Astrocyte (in vitro differentiated cells and primary cell): ENCODE measurements around the gene CD99. TPM values are rescaled to one million over a fixed set of nuclear protein-coding genes. Genes with fewer than 3 reads are reported as not detected.

Experiments used
- DNase-seq: peaks from one replicate; pipeline ENCODE4 v3.0.0-alpha.2; 2010; ENCODE audit warnings: low read depth
- FAIRE-seq: peaks from 2 replicates; lab custom pipeline; 2011; peaks lifted over from hg19 to GRCh38; lab: Jason Lieb, UNC
- H2AFZ ChIP-seq: 2 replicates; pipeline ENCODE4 v1.6.0; 2012; ENCODE audit warnings: low read depth, low read length, inconsistent platforms
- H3K27ac ChIP-seq: 2 replicates; pipeline ENCODE4 v1.5.1; 2011; ENCODE audit warnings: low read depth, low read length, inconsistent platforms
- H3K27me3 ChIP-seq: 2 replicates; pipeline ENCODE4 v1.6.0; 2011; ENCODE audit warnings: low read length, inconsistent platforms; ENCODE audit not compliant: insufficient read depth
- H3K36me3 ChIP-seq: 2 replicates; pipeline ENCODE4 v1.5.1; 2011; ENCODE audit warnings: low read length, inconsistent platforms; ENCODE audit not compliant: insufficient read depth
- H3K4me1 ChIP-seq: 2 replicates; pipeline ENCODE4 v1.5.1; 2011; ENCODE audit warnings: low read length, inconsistent platforms; ENCODE audit not compliant: insufficient read depth
- H3K4me2 ChIP-seq: 2 replicates; pipeline ENCODE4 v1.6.0; 2012; ENCODE audit warnings: low read length, inconsistent platforms
- H3K4me3 ChIP-seq: 2 replicates; pipeline ENCODE4 v1.5.1; 2011; ENCODE audit warnings: low read depth, mild to moderate bottlenecking, low read length, inconsistent platforms; ENCODE audit not compliant: insufficient read depth
- H3K79me2 ChIP-seq: 2 replicates; pipeline ENCODE4 v1.6.0; 2012; ENCODE audit warnings: mild to moderate bottlenecking, low read length, inconsistent platforms; ENCODE audit not compliant: insufficient read depth
- H3K9ac ChIP-seq: 2 replicates; pipeline ENCODE4 v1.6.0; 2012; ENCODE audit warnings: mild to moderate bottlenecking, low read length, inconsistent platforms
- H3K9me3 ChIP-seq: 2 replicates; pipeline ENCODE4 v1.5.1; 2012; ENCODE audit warnings: low read depth, mild to moderate bottlenecking, low read length, inconsistent platforms; ENCODE audit not compliant: insufficient read depth
- H4K20me1 ChIP-seq: 2 replicates; pipeline ENCODE4 v1.6.0; 2012; ENCODE audit warnings: low read length, inconsistent platforms; ENCODE audit not compliant: insufficient read depth
- H3K27ac Mint-ChIP-seq: one replicate; pipeline ENCODE4 v1.8.0; 2021; ENCODE audit warnings: mild to moderate bottlenecking, mixed read lengths; ENCODE audit not compliant: unreplicated experiment
- H3K27me3 Mint-ChIP-seq: one replicate; pipeline ENCODE4 v1.8.0; 2021; ENCODE audit warnings: low read depth, mixed read lengths; ENCODE audit not compliant: unreplicated experiment
- H3K36me3 Mint-ChIP-seq: one replicate; pipeline ENCODE4 v1.8.0; 2021; ENCODE audit warnings: low read depth, mixed read lengths; ENCODE audit not compliant: unreplicated experiment
- H3K4me1 Mint-ChIP-seq: one replicate; pipeline ENCODE4 v1.8.0; 2021; ENCODE audit warnings: low read depth, mixed read lengths; ENCODE audit not compliant: unreplicated experiment
- H3K4me3 Mint-ChIP-seq: one replicate; pipeline ENCODE4 v1.8.0; 2021; ENCODE audit warnings: mild to moderate bottlenecking, moderate library complexity, mixed read lengths; ENCODE audit not compliant: unreplicated experiment
- H3K9me3 Mint-ChIP-seq: one replicate; pipeline ENCODE4 v1.8.0; 2021; ENCODE audit warnings: mild to moderate bottlenecking, mixed read lengths; ENCODE audit not compliant: unreplicated experiment
- EZH2 ChIP-seq: IDR thresholded peaks from 2 replicates; pipeline ENCODE4 v1.6.1; 2012; ENCODE audit warnings: mild to moderate bottlenecking, low read length, inconsistent platforms; ENCODE audit not compliant: insufficient read depth
- total RNA-seq: library from RNA; stranded (reverse); gene quantifications from 2 replicates; pipeline ENCODE4 v1.2.1, GENCODE V29; 2021
- TF ChIP-seq, protein P1 (sequence below): IDR thresholded peaks from 2 replicates; pipeline ENCODE4 v1.5.1; 2011; ENCODE audit warnings: low read depth, mild to moderate bottlenecking, inconsistent platforms, low read length, moderate library complexity; ENCODE audit not compliant: insufficient read depth

Gene CD99
- total RNA-seq, 1 donor from 2014 or later, result 448 TPM

DNA sequence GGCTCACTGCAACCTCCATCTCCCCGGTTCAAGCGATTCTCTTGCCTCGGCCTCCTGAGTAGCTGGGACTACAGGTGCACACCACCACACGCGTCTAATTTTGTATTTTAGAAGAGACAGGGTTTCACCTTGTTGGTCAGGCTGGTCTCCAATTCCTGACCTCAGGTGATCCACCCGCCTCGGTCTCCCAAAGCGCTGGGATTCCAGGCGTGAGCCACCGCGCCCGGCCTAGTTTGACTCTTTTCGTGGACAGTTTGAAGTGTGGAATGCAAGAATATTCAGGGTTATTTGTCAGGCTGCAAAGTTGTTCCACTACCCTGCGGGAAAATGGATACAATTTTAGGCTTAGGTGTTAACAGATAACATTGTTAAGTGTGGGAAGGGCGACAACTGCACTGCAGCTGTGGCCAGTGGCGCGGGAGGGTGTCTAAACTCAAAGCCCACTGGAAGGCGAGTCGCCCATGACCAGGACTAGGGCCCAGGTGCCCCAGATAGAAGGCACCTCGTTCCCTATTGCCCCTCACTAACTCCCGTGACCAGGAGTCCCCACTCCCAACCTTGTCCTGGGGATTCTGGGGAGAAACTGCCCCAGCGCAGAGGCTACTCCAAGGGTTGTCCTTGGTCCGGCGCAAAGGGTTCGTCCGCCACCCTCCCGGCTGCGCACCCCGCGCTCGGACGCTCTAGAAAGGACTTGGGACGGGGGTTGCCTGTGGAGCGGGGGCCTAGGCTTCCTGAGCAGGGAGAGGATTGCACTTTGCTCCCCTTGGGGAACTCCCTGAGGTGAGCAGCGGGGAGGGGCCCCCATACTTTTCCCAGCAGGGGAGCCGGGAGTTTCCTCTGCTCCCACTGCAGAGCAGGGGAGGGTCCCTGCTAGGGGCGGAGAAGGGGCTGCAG, 1.1 kb upstream of the CD99 start:
- no peaks in the 10 kb centered on the region for H3K9me3 Mint-ChIP-seq
- peaks cover 4% of the 10 kb centered on the region for H3K36me3 ChIP-seq
- H3K27me3 ChIP-seq, result no peaks in the 10 kb centered on the region
- H3K27ac ChIP-seq, result no peak overlapping the region
- H3K4me1 Mint-ChIP-seq, result peaks cover 21% of the 10 kb centered on the region
- DNase-seq, result no peak
- no peak overlapping the region for H3K27ac Mint-ChIP-seq
- peaks cover 24% of the 10 kb centered on the region for H3K4me1 ChIP-seq
- H3K79me2 ChIP-seq, result peaks cover 36% of the 10 kb centered on the region
- H4K20me1 ChIP-seq, result peaks cover 28% of the 10 kb centered on the region
- H2AFZ ChIP-seq, result peak overlapping the region; percentile 63
- no peak for FAIRE-seq
- peak overlapping the region; percentile 82 for H3K4me3 Mint-ChIP-seq
- H3K4me2 ChIP-seq, result peak overlapping the region; percentile 99
- peaks cover 5% of the 10 kb centered on the region for H3K27me3 Mint-ChIP-seq
- TF ChIP-seq, protein P1, sequence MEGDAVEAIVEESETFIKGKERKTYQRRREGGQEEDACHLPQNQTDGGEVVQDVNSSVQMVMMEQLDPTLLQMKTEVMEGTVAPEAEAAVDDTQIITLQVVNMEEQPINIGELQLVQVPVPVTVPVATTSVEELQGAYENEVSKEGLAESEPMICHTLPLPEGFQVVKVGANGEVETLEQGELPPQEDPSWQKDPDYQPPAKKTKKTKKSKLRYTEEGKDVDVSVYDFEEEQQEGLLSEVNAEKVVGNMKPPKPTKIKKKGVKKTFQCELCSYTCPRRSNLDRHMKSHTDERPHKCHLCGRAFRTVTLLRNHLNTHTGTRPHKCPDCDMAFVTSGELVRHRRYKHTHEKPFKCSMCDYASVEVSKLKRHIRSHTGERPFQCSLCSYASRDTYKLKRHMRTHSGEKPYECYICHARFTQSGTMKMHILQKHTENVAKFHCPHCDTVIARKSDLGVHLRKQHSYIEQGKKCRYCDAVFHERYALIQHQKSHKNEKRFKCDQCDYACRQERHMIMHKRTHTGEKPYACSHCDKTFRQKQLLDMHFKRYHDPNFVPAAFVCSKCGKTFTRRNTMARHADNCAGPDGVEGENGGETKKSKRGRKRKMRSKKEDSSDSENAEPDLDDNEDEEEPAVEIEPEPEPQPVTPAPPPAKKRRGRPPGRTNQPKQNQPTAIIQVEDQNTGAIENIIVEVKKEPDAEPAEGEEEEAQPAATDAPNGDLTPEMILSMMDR, result no peak
- no peak for TF ChIP-seq EZH2
- H3K9ac ChIP-seq, result peak overlapping the region; percentile 94
- peaks cover 4% of the 10 kb centered on the region for H3K36me3 Mint-ChIP-seq
- H3K9me3 ChIP-seq, result no peaks in the 10 kb centered on the region
- peak overlapping the region; percentile 3 for H3K4me3 ChIP-seq

DNA sequence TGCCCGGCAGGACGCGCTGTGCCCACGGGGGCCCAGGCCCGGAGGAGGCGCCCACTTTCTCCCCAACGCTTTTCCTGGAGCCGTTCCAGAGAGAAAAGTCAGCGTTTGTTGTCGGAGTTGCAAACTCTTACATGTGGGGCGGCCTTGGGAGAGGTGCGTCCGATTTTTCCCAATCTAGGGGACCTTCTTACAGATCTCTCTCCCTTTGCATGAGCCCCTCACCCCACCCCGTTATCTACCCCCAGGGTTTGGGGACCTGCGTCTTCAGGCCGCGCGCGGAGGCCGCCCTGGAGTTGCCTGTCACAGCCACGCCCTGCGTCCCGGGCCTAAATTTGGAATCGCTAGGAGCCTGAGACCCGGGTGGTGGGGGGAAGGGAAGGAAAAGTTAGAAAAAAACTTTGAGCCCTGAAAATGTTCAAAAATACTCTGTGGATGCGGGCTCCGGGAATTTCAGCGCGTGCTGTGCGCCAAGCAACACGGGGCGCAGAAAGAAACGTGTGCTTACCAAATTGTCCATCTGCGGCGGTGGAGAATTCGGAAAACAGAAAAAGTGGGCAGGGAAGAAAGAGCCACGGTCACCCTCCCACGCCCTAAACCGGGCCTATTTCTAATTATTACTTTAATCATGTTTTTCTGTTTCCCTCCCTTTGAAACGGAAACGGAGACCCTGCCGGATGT, 587 bp downstream of the CD99 start:
- H3K4me1 Mint-ChIP-seq, result peaks cover 26% of the 10 kb centered on the region
- Histone ChIP-seq H3K9ac (peak overlapping the region; percentile 94), H3K4me1 (peaks cover 34% of the 10 kb centered on the region), H3K4me2 (peak overlapping the region; percentile 99), H2AFZ (peak overlapping the region; percentile 77), H3K4me3 (peak overlapping the region; percentile 84), H3K27me3 (no peaks in the 10 kb centered on the region), H3K9me3 (no peaks in the 10 kb centered on the region), H4K20me1 (peaks cover 39% of the 10 kb centered on the region), H3K79me2 (peaks cover 49% of the 10 kb centered on the region), H3K27ac (peak overlapping the region; percentile 77), H3K36me3 (peaks cover 4% of the 10 kb centered on the region)
- peak overlapping the region; percentile 94 for H3K27ac Mint-ChIP-seq
- FAIRE-seq (no peak), DNase-seq (peak; percentile 34)
- peak overlapping the region; percentile 98 for H3K4me3 Mint-ChIP-seq
- no peaks in the 10 kb centered on the region for H3K9me3 Mint-ChIP-seq
- peaks cover 5% of the 10 kb centered on the region for H3K27me3 Mint-ChIP-seq
- peaks cover 6% of the 10 kb centered on the region for H3K36me3 Mint-ChIP-seq
- TF ChIP-seq, protein P1, result no peak
- TF ChIP-seq EZH2, result no peak
